Activated naive CD8-positive, alpha-beta T cell treated with anti-CD3 and anti-CD28 coated beads, Interleukin-2, amount 50 U/mL, for 16 hours (primary cell): ENCODE measurements around the gene NDE1.
"Not testable (repeated sequence)": the region's sequence is repeated elsewhere in the genome, so short reads cannot be mapped to it uniquely, and the experiment has no call there.

Source experiments
- DNase-seq: peaks from one replicate; pipeline ENCODE4 v3.0.0-alpha.2; 2020; ENCODE audit warnings: low read depth, low spot score

Gene NDE1

GRCh38 chr16:15650698-15651171, 690 bp downstream of the NDE1 start:
- no peak for DNase-seq

DNA sequence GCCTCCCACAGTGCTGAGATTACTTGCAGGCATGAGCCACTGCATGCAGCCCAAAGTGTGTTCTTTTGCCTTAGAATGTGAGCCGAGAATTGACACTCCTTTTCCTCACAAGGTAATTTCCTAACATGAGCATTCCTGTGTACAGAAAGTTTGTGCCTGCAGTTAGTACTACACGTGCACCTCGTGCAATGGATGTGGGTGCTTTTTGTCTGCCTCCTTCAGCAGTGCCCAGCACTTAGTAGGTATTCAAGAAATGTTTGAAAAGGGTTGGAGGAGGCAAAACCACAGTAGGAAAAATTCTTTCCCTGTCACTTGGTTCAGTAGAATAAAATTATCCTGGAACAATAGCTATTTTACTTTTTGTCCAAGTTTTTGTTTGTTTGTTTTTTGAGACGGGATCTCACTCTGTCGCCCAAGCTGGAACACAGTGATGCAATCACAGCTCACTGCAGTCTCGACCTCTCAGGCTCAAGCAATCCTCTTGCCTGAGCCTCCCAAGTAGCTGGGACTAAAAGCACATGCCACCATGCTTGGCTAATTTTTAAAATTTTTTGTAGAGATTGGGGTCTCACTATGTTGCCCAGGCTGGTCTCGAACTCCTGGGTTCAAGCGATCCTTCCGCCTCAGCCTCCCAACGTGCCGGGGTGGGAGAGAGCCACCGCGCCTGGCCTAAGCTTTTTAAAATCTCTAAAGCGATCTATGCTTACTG, 2.4 kb downstream of the NDE1 start:
- no peak for DNase-seq

- DNase-seq: no peak
These were observed 3.2 kb downstream of the NDE1 start for GRCh38 chr16:15653227-15653626.

DNA sequence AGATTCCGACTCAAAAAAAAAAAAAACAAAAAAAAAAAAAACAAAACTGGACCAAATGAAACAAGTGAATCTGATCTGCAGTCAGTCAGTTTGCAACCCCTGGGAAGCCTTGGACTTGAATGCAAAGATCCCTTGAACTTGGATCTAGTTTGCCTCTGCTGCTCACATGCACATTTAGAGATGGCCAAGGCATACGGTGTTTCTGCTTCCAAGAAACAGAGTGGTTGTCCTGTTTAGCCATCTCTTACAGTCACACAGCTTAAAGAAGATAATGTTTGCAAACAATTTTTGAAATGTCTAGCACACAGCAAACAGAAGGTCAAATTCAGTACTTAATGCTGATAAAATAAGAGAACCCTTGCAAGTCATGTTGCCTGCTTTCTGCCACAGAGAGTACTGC, 4.5 kb downstream of the NDE1 start:
- DNase-seq: no peak

DNA sequence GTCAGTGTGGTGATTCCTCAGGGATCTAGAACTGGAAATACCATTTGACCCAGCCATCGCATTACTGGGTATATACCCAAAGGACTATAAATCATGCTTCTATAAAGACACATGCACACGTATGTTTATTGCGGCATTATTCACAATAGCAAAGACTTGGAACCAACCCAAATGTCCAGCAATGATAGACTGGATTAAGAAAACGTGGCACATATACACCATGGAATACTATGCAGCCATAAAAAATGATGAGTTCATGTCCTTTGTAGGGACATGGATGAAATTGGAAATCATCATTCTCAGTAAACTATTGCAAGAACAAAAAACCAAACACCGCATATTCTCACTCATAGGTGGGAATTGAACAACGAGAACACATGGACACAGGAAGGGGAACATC, 5.5 kb downstream of the NDE1 start:
- not testable (repeated sequence) for DNase-seq

GRCh38 chr16:15658149-15658548, 8.1 kb downstream of the NDE1 start:
- no peak for DNase-seq

GRCh38 chr16:15658556-15658955, 8.5 kb downstream of the NDE1 start:
- no peak for DNase-seq

DNA sequence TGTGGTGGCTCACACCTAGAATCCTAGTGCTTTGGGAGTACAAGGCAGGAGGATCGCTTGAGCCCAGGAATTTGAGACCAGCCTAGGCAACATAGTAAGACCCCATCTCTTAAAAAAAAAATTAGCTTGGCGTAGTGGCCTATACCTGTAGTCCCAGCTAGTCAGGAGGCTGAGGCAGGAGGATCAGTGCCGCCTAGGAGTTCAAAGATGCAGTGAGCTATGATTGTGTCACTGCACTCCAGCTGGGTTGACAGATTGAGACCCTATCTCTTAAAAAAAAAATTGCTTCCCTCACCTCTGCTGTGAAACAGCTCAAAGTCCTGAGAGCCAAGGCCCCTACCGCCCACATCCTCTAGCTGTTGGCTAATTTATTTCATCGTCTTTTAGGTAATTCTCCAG, 10.2 kb downstream of the NDE1 start:
- DNase-seq: no peak

GRCh38 chr16:15665107-15665506, 15.1 kb downstream of the NDE1 start:
- no peak for DNase-seq

DNA sequence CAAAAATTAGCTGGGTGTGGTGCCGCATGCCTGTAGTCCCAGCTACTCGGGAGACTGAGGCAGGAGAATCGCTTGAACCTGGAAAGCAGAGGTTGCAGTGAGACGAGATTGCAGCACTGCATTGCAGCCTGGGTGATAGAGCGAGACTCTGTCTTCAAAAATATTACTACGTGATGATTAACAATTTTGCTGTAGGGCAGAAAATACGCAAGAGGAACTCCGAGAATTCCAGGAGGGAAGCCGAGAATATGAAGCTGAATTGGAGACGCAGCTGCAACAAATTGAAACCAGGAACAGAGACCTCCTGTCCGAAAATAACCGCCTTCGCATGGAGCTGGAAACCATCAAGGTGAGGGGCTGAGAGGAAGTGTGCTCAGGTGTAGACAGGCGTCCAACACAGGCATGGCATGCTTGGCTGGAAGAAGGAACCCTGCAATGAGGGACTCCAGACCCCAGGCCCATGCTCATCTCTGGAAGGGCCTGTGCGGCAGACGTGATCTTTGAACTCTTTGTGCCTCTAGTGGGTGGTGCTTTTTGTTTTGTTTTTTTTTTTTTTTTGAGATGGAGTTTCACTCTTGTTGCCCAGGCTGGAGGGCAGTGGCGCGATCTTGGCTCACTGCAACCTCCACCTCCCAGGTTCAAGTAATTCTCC, 17.2 kb downstream of the NDE1 start:
- no peak for DNase-seq

DNA sequence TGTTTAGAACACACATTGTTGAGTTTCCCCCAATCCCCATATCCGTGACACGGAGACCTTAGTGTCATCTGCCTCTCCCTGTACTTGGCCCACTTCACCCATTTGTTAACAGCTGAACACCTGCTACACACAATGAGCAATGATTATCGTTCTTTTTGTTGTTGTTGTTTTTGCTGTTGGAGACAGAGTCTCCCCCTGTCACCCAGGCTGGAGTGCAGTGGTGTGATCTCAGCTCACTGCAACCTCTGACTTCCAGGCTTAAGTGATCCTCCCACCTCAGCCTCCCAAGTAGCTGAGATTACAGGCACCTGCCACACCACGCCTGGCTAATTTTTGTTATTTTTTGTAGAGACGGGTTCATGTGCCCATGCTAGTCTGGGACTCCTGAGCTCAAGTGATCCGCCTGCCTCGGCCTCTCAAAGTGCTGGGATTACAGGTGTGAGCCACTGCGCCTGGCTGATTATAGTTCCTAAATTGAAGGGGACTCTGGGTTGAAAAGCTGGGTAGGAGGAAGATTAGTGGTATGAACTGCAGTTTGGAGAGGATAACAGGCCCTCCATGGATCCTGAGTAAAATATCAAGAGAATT, 21.6 kb downstream of the NDE1 start:
- DNase-seq: no peak

GRCh38 chr16:15672127-15672513, 22.1 kb downstream of the NDE1 start:
- not testable (repeated sequence) for DNase-seq

DNA sequence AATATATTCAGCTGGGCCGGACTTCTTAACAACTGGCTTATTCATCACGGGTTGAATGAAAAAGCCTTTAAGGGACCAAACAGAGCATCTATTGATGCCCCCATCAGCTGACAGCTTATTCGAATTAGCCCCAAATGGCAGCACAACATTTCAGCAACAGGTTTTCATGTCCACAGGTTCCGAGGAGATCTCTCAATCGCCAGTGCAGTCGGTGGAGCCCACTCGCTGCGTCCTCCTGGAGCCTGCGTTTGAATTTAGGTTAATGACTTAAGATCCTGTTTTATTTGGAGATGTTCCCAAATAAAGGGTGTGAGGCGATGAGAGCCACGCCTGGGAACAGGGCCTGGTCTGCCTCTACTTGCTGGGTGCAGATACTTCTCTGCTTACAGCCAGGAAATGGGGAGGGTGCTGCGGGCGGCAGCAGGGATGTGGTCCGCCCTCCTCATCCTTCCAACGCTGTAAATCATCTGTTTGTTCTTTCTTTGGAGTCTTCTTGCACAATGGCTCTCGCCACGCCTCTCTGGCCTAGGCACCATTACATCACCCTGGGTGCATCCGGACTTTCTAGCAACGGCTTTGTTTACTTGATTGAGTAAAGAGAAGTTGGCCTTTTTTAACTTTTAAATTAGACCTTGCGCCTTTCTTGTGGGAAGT, 22.6 kb downstream of the NDE1 start:
- no peak for DNase-seq

DNA sequence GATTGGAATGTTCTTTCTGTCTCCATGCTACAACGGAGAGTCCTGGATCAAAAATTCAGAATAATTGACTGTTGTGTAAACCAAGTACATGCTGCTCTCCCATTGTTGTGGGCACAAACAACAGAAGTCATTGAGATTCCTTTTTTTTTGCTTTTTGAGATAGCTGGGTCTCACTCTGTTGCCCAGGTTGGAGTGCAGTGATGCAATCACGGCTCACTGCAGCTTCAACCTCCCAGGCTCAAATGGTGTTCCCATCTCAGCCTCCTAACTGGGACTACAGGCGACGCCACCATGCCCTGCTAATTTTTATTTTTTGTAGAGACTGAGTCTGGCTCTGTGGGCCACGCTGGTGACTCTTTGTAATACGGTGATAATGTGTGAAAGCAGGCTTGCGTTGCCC, 24.5 kb downstream of the NDE1 start:
- DNase-seq: no peak

DNA sequence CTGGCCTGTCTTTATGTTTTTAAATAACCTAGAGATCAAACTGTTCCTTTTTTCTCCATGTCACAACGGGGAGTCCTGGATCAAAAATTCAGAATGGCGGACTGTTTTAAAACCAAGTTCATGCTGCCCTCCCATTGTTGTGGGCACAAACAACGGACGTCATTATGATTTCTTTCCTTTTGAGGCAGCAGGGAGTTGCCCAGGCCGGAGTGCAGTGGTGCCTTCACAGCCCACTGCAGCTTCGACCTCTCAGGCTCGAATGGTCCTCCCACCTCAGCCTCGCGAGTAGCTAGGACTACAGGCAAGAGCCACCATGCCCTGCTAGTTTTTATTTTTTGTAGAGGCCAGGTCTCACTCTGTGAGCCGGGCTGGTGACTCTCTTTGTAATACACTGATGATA, 26.5 kb downstream of the NDE1 start:
- DNase-seq: no peak

DNA sequence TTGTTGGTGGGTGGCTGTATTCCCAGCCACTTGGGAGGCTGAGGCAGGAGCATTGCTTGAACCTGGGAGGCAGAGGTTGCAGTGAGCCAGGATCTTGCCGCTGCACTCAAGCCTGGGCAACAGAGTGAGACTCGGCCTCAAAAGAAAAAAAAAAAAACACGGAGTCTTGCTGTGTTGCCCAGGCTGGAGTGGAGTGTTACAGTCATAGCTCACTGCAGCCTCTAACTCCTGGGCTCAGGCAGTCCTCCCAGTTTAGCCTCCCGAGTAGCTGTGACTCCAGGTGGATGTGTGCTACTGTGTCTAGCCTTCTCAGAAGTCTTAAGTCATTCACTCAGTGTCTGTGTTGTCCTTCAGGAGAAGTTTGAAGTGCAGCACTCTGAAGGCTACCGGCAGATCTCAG, 27.4 kb downstream of the NDE1 start:
- no peak for DNase-seq

DNA sequence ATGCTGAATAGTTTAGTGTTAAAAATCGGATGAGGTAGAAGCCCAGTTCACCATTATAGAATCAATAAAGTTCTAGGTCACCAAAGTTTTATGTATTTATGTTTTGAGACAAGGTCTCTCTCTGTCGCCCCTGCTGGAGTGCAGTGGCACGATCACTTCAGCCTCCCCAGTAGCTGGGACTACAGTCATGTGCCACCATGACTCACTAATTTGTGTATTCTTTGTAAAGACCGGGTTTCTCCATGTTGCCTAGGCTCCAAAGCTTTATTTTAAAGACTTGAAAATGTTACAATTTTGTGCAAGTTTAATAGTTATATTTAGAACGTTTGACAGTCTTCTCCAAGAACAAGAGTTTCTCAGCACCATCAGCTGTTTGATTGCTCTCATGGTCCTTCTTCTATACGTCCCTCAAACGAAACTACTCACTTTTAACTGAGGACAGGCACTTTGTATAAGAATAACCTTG, 32.1 kb downstream of the NDE1 start:
- DNase-seq: no peak

- DNase-seq: no peak
These were observed 36.2 kb downstream of the NDE1 start for GRCh38 chr16:15686287-15686686.

- no peak for DNase-seq
These were observed 39.2 kb downstream of the NDE1 start for GRCh38 chr16:15689290-15689689.

DNA sequence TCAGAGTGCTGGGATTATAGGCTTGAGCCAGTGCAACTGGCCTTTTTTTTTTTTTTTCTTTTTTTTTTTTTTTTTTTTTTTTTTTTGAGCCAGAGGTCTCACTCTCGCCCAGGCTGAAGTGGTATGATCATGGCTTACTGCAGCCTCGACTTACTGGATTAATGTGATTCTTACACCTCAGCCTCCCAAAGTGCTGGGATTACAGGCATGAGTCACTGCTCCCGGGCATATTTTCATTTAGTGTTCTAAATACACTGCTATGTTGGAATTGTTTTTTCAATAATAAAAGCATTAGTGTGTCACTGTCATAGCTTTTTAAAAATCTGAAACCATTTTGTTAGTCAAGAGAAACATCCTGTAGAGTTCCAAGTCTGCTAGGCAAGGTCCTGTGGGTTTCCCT, 40.3 kb downstream of the NDE1 start:
- DNase-seq: no peak

- DNase-seq: no peak
These were observed 41.0 kb downstream of the NDE1 start for GRCh38 chr16:15691046-15691445.

DNA sequence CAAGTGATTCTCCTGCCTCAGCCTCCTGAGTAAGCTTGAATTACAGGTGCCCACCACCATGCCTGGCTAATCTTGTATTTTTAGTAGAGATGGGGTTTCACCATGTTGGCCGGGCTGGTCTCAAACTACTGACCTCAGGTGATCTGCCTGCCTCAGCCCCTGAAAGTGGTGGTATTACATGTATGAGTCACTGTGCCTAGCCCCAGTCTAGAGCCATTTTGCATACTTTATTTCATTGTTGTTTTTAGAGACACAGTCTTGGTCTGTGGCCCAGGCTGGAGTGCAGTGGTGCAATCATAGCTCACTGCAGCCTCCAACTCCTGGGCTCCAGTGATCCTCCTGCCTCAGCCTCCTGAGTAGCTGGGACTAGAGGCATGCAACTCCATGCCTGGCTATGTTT, 42.5 kb downstream of the NDE1 start:
- not testable (repeated sequence) for DNase-seq
